ENCODE measurements around the gene RNF225.

The RNF225 gene

GRCh38 chr19:58354478-58355030 is 40.9 kb upstream of the RNF225 start:
- Histone ChIP-seq H3K4me3 (ENCODE audit: low read length) (no peak overlapping the region), H3K27me3 (ENCODE audit: control insufficient read depth, insufficient read depth, low read length) (peaks cover 9% of the 10 kb centered on the region), H3K4me1 (ENCODE audit: control insufficient read depth, insufficient read depth, low read length) (no peaks in the 10 kb centered on the region), H3K36me3 (ENCODE audit: control insufficient read depth, insufficient read depth, low read length) (no peaks in the 10 kb centered on the region), H3K9ac (ENCODE audit: low read length) (no peak overlapping the region), H3K27ac (ENCODE audit: low read depth, low read length) (no peak overlapping the region)

- Histone ChIP-seq H3K9ac (ENCODE audit: low read length) (no peak overlapping the region), H3K4me1 (ENCODE audit: control insufficient read depth, insufficient read depth, low read length) (no peaks in the 10 kb centered on the region), H3K4me3 (ENCODE audit: low read length) (no peak overlapping the region), H3K27me3 (ENCODE audit: control insufficient read depth, insufficient read depth, low read length) (peaks cover 9% of the 10 kb centered on the region), H3K36me3 (ENCODE audit: control insufficient read depth, insufficient read depth, low read length) (no peaks in the 10 kb centered on the region), H3K27ac (ENCODE audit: low read depth, low read length) (no peak overlapping the region)
These were observed 40.1 kb upstream of the RNF225 start for GRCh38 chr19:58355215-58355796.

DNA sequence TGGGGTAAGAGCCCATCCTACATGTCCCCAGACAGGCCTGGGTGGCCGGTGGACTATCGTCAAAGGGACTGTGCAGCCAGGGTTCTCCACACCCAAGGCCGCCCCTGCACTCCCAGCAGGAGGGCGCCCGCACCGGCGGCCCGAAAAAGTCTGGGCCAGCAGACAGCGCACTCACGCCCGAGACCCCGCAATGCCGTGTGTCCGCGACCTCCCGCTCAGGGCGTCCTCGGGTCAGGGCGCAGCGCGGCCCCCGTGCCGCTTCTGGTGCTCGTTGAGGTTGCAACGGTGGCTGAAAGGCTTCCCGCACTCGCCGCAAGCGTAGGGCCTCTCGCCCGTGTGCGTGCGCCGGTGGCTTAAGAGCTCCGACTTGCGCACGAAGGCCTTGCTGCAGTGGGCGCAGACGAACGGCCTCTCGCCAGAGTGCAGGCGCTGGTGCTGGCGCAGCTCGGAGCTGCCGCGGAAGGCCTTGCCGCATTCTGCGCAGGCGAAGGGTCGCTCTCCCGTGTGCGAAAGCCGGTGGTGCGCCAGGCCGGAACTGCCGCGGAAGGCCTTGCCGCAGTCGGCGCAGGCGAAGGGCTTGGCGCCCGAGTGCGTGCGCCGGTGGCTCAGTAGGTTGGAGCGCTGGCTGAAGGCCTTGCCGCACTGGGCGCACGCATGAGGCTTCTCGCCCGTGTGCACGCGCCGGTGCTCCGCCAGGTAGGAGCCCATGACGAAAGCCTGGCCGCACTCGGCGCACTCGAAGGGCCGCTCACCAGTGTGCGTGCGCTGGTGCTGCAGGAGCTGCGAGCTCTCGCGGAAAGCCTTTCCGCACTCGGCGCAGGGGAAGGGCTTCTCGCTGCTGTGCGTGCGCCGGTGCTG is 39.3 kb upstream of the RNF225 start:
- Histone ChIP-seq H3K36me3 (ENCODE audit: control insufficient read depth, insufficient read depth, low read length) (no peaks in the 10 kb centered on the region), H3K9ac (ENCODE audit: low read length) (no peak overlapping the region), H3K27ac (ENCODE audit: low read depth, low read length) (no peak overlapping the region), H3K4me1 (ENCODE audit: control insufficient read depth, insufficient read depth, low read length) (no peaks in the 10 kb centered on the region), H3K4me3 (ENCODE audit: low read length) (peak overlapping the region; percentile 49), H3K27me3 (ENCODE audit: control insufficient read depth, insufficient read depth, low read length) (peaks cover 9% of the 10 kb centered on the region)

DNA sequence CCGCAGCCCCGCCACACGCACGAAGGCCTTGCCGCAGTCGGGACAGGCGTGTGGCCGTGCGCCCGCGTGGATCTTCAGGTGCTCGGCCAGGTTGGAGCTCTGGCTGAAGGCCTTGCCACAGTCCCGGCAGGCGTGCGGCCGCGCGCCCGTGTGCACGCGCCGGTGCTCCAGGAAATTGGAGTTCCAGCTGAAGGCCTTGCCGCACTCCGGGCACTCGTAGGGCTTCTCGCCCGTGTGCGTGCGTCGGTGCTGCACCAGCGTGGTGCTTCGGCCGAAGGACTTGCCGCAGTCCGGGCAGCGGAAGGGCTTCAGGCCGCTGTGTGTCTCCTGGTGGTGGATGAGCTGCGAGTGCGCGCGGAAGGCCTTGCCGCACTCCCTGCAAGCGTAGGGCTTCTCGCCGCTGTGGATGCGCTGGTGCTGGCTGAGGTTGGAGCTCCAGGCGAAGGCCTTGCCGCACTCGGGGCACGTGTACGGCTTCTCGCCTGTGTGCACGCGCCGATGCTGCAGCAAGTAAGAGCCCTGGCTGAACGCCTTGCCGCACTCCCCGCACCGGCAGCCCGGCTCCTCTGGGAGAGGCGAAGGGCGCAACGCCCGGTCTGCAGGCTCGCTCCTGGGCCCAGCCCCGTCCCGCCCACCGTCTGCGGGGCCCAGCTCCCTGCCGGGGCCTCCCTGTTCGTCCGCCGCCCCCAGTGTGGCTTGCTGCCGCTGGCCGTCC is 38.5 kb upstream of the RNF225 start:
- H3K27me3 ChIP-seq (ENCODE audit: control insufficient read depth, insufficient read depth, low read length), result peaks cover 4% of the 10 kb centered on the region
- no peak overlapping the region for H3K9ac ChIP-seq (ENCODE audit: low read length)
- H3K4me1 ChIP-seq (ENCODE audit: control insufficient read depth, insufficient read depth, low read length), result peaks cover 3% of the 10 kb centered on the region
- no peak overlapping the region for H3K27ac ChIP-seq (ENCODE audit: low read depth, low read length)
- H3K4me3 ChIP-seq (ENCODE audit: low read length), result peak overlapping the region; percentile 49
- H3K36me3 ChIP-seq (ENCODE audit: control insufficient read depth, insufficient read depth, low read length), result no peaks in the 10 kb centered on the region

DNA sequence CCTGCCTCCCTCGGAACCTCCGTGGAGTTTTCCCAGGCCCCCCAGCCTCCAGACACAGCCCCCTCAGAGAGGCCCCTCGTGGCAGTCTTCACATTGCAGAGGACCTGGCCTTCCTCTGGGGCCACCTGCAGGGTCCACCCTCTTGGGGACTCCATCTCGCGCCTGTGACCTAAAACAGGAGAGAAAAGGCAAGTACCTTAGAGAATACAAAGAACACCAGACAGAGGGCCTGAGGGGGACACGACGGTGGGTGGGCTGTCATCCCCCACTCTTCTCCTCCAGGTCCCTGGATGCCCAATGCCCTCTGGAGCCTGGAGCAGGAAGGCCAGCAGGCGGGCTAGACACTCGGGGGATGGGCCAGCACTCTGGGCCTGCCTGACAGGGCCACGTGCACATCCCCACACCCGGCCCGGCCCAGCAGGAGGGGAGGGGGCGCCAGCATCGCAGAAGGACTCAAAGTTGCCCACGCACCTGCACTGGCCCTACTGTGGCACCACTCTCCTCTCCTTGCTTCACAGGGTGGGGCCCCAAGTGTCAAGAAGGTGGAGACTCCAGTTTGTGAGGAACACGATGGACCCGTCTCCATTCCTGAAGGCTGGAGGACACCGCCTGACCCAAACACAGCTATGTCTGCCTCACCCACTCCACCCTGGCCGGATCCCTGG is 37.8 kb upstream of the RNF225 start:
- H3K36me3 ChIP-seq (ENCODE audit: control insufficient read depth, insufficient read depth, low read length), result no peaks in the 10 kb centered on the region
- peaks cover 4% of the 10 kb centered on the region for H3K27me3 ChIP-seq (ENCODE audit: control insufficient read depth, insufficient read depth, low read length)

GRCh38 chr19:58361900-58362271 is 33.6 kb upstream of the RNF225 start:
- peaks cover 3% of the 10 kb centered on the region for H3K4me1 ChIP-seq (ENCODE audit: control insufficient read depth, insufficient read depth, low read length)
- peak overlapping the region; percentile 94 for H3K4me3 ChIP-seq (ENCODE audit: low read length)
- no peaks in the 10 kb centered on the region for H3K36me3 ChIP-seq (ENCODE audit: control insufficient read depth, insufficient read depth, low read length)
- peaks cover 2% of the 10 kb centered on the region for H3K27me3 ChIP-seq (ENCODE audit: control insufficient read depth, insufficient read depth, low read length)
- peak overlapping the region; percentile 94 for H3K9ac ChIP-seq (ENCODE audit: low read length)
- H3K27ac ChIP-seq (ENCODE audit: low read depth, low read length), result peak overlapping the region; percentile 98

More for the DNA sequence above, 37.8 kb upstream of the RNF225 start:
- Histone ChIP-seq H3K4me1 (ENCODE audit: control insufficient read depth, insufficient read depth, low read length) (peaks cover 3% of the 10 kb centered on the region), H3K4me3 (ENCODE audit: low read length) (no peak overlapping the region), H3K27ac (ENCODE audit: low read depth, low read length) (no peak overlapping the region), H3K9ac (ENCODE audit: low read length) (no peak overlapping the region)

- Histone ChIP-seq H3K36me3 (ENCODE audit: control insufficient read depth, insufficient read depth, low read length) (no peaks in the 10 kb centered on the region), H3K4me3 (ENCODE audit: low read length) (peak within 1 kb of the TSS; percentile 94), H3K27me3 (ENCODE audit: control insufficient read depth, insufficient read depth, low read length) (peaks cover 3% of the 10 kb centered on the region), H3K4me1 (ENCODE audit: control insufficient read depth, insufficient read depth, low read length) (peaks cover 3% of the 10 kb centered on the region), H3K27ac (ENCODE audit: low read depth, low read length) (peak within 1 kb of the TSS; percentile 98), H3K9ac (ENCODE audit: low read length) (peak within 1 kb of the TSS; percentile 94)
These were observed 33.0 kb upstream of the RNF225 start, which contains the start of gene ZNF497 for GRCh38 chr19:58362272-58362994. ZNF497 (minus strand) TSS chr19:58362751; CDS start chr19:58357635, 5,116 bp downstream.

- Histone ChIP-seq H3K4me1 (ENCODE audit: control insufficient read depth, insufficient read depth, low read length) (peaks cover 3% of the 10 kb centered on the region), H3K4me3 (ENCODE audit: low read length) (no peak overlapping the region), H3K27me3 (ENCODE audit: control insufficient read depth, insufficient read depth, low read length) (peaks cover 3% of the 10 kb centered on the region), H3K9ac (ENCODE audit: low read length) (no peak overlapping the region), H3K36me3 (ENCODE audit: control insufficient read depth, insufficient read depth, low read length) (no peaks in the 10 kb centered on the region), H3K27ac (ENCODE audit: low read depth, low read length) (no peak overlapping the region)
These were observed 31.3 kb upstream of the RNF225 start for GRCh38 chr19:58364146-58364545.

GRCh38 chr19:58366585-58367430 is 28.6 kb upstream of the RNF225 start:
- H3K9ac ChIP-seq (ENCODE audit: low read length), result no peak overlapping the region
- peaks cover 1% of the 10 kb centered on the region for H3K4me1 ChIP-seq (ENCODE audit: control insufficient read depth, insufficient read depth, low read length)
- H3K27ac ChIP-seq (ENCODE audit: low read depth, low read length), result no peak overlapping the region
- H3K4me3 ChIP-seq (ENCODE audit: low read length), result no peak overlapping the region
- H3K27me3 ChIP-seq (ENCODE audit: control insufficient read depth, insufficient read depth, low read length), result peaks cover 3% of the 10 kb centered on the region
- H3K36me3 ChIP-seq (ENCODE audit: control insufficient read depth, insufficient read depth, low read length), result no peaks in the 10 kb centered on the region

- peaks cover 3% of the 10 kb centered on the region for H3K27me3 ChIP-seq (ENCODE audit: control insufficient read depth, insufficient read depth, low read length)
- no peaks in the 10 kb centered on the region for H3K36me3 ChIP-seq (ENCODE audit: control insufficient read depth, insufficient read depth, low read length)
- no peak overlapping the region for H3K4me3 ChIP-seq (ENCODE audit: low read length)
- no peak overlapping the region for H3K9ac ChIP-seq (ENCODE audit: low read length)
- no peaks in the 10 kb centered on the region for H3K4me1 ChIP-seq (ENCODE audit: control insufficient read depth, insufficient read depth, low read length)
- H3K27ac ChIP-seq (ENCODE audit: low read depth, low read length), result no peak overlapping the region
These were observed 27.6 kb upstream of the RNF225 start for GRCh38 chr19:58367698-58368454.

Data from rectal smooth muscle tissue (tissue), 1 donor.